Trophoblast cell (in vitro differentiated cells and primary cell): ENCODE data around the gene POLE.

Source experiments
- DNase-seq, 2 donors: peaks; one replicate each; pipeline ENCODE4 v3.0.0-alpha.2; 2016
- H2AFZ ChIP-seq: 2 replicates; pipeline ENCODE4 v1.6.1; 2013; ENCODE audit warnings: low read length, moderate library complexity, mild to moderate bottlenecking; ENCODE audit not compliant: insufficient read depth, poor library complexity
- H2AK5ac ChIP-seq: 2 replicates; pipeline ENCODE4 v1.6.1; 2013; ENCODE audit warnings: mild to moderate bottlenecking, low read length
- H2BK120ac ChIP-seq: 2 replicates; pipeline ENCODE4 v1.6.1; 2013; ENCODE audit warnings: low read length, mild to moderate bottlenecking, moderate library complexity; ENCODE audit not compliant: insufficient read depth, poor library complexity
- H2BK12ac ChIP-seq: 2 replicates; pipeline ENCODE4 v1.6.1; 2013; ENCODE audit warnings: mild to moderate bottlenecking, low read length, moderate library complexity
- H2BK5ac ChIP-seq: 2 replicates; pipeline ENCODE4 v1.6.1; 2013; ENCODE audit warnings: low read length, low read depth, moderate library complexity, mild to moderate bottlenecking; ENCODE audit not compliant: poor library complexity
- H3K14ac ChIP-seq: 2 replicates; pipeline ENCODE4 v1.6.1; 2013; ENCODE audit warnings: mild to moderate bottlenecking, low read length
- H3K18ac ChIP-seq: 2 replicates; pipeline ENCODE4 v1.6.1; 2013; ENCODE audit warnings: mild to moderate bottlenecking, low read length
- H3K23ac ChIP-seq: 2 replicates; pipeline ENCODE4 v1.6.1; 2013; ENCODE audit warnings: low read length
- H3K27ac ChIP-seq: 2 replicates; pipeline ENCODE4 v1.5.1; 2013; ENCODE audit warnings: low read depth, mild to moderate bottlenecking, inconsistent platforms, low read length, moderate library complexity
- H3K27me3 ChIP-seq: 2 replicates; pipeline ENCODE4 v1.6.1; 2013; ENCODE audit warnings: inconsistent platforms, mild to moderate bottlenecking, low read length, moderate library complexity; ENCODE audit not compliant: insufficient read depth
- H3K36me3 ChIP-seq, 2 experiments: 1 replicate in 1 of 2; 2 replicates in 1 of 2; pipeline ENCODE4 v1.6.1; 2013; ENCODE audit warnings: low read length in 2 of 2, mild to moderate bottlenecking in 2 of 2, moderate library complexity in 1 of 2; ENCODE audit not compliant: insufficient read depth in 2 of 2, control insufficient read depth in 1 of 2
- H3K4ac ChIP-seq: 2 replicates; pipeline ENCODE4 v1.6.1; 2013; ENCODE audit warnings: low read depth, mild to moderate bottlenecking, low read length, moderate library complexity
- H3K4me1 ChIP-seq, 2 experiments: 1 replicate in 1 of 2; 2 replicates in 1 of 2; pipeline ENCODE4 v1.6.1; 2013; ENCODE audit warnings: low read length in 2 of 2, mild to moderate bottlenecking in 2 of 2, moderate library complexity in 1 of 2; ENCODE audit not compliant: insufficient read depth in 2 of 2, control insufficient read depth in 1 of 2
- H3K4me2 ChIP-seq: 2 replicates; pipeline ENCODE4 v1.6.1; 2013; ENCODE audit warnings: inconsistent platforms, mild to moderate bottlenecking, low read length, moderate library complexity
- H3K4me3 ChIP-seq: 2 replicates; pipeline ENCODE4 v1.5.1; 2013; ENCODE audit warnings: mild to moderate bottlenecking, low read depth, low read length, inconsistent platforms
- H3K79me1 ChIP-seq: one replicate; pipeline ENCODE4 v1.6.1; 2013; ENCODE audit warnings: low read length
- H3K79me2 ChIP-seq: 2 replicates; pipeline ENCODE4 v1.6.1; 2013; ENCODE audit warnings: low read length, mild to moderate bottlenecking; ENCODE audit not compliant: control insufficient read depth, insufficient read depth, poor library complexity
- H3K9ac ChIP-seq: 2 replicates; pipeline ENCODE4 v1.6.1; 2013; ENCODE audit warnings: mild to moderate bottlenecking, low read length
- H3K9me3 ChIP-seq: 2 replicates; pipeline ENCODE4 v1.6.1; 2013; ENCODE audit warnings: low read depth, mild to moderate bottlenecking, control low read depth, inconsistent platforms, low read length; ENCODE audit not compliant: insufficient read depth
- H4K12ac ChIP-seq: 2 replicates; pipeline ENCODE4 v1.6.1; 2013; ENCODE audit warnings: low read depth, mild to moderate bottlenecking, low read length, moderate library complexity
- H4K8ac ChIP-seq: 2 replicates; pipeline ENCODE4 v1.6.1; 2013; ENCODE audit warnings: low read depth, mild to moderate bottlenecking, low read length, moderate library complexity
- H4K91ac ChIP-seq: one replicate; pipeline ENCODE4 v1.6.1; 2013; ENCODE audit warnings: low read depth, mild to moderate bottlenecking, low read length, moderate library complexity
- WGBS: extraction: QIAGEN DNeasy Blood & Tissue Kit; methylation state at CpG from one replicate; pipeline ENCODE4 v1.1.7; 2013; ENCODE audit warnings: missing lambda C conversion rate; ENCODE audit not compliant: insufficient read length, insufficient coverage; ENCODE audit errors: extremely low coverage; 5-methylcytosine and 5-hydroxymethylcytosine counted together

The POLE gene

DNA sequence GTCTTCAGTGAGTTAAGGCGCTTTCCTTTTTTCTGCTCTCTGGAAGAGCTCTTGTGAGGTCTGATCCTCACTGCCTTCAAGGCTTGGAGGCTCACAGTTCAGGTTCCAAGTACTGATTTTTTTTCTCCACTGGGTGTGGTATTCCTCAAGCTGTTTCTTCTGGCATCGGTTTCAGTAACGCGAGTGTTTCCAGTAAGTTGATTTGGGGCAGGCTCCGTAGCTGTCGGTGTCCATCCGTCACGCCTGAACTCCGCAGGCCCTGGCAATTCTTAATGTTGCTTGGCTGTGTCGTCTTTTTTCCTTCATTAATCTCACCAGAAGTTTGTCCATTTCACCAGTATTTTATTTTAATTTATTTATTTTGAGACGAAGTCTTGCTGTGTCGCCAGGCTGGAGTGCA lies 107.4 kb downstream of the POLE start:
- H3K4me3 ChIP-seq: no peak overlapping the region
- no peak overlapping the region for H2BK120ac ChIP-seq
- H3K36me3 ChIP-seq: peaks cover 40 to 43% of the 10 kb centered on the region in 2 experiments
- H4K12ac ChIP-seq: no peak overlapping the region
- DNase-seq: no peak
- no CpG with 5 or more reads among the region's 12 CpGs for WGBS
- H3K14ac ChIP-seq: no peak overlapping the region
- no peak overlapping the region for H2BK12ac ChIP-seq
- no peaks in the 10 kb centered on the region for H3K79me1 ChIP-seq
- no peak overlapping the region for H2BK5ac ChIP-seq
- no peak overlapping the region for H3K4me2 ChIP-seq
- H2AK5ac ChIP-seq: no peak overlapping the region
- H3K4me1 ChIP-seq: peaks cover 0 to 3% of the 10 kb centered on the region in 2 experiments
- H3K9ac ChIP-seq: no peak overlapping the region
- peaks cover 24% of the 10 kb centered on the region for H3K27me3 ChIP-seq
- no peak overlapping the region for H3K18ac ChIP-seq
- no peaks in the 10 kb centered on the region for H3K79me2 ChIP-seq
- peaks cover 2% of the 10 kb centered on the region for H3K9me3 ChIP-seq
- H3K23ac ChIP-seq: no peak overlapping the region
- no peak overlapping the region for H4K91ac ChIP-seq
- H3K4ac ChIP-seq: no peak overlapping the region
- no peak overlapping the region for H3K27ac ChIP-seq
- H4K8ac ChIP-seq: no peak overlapping the region
- H2AFZ ChIP-seq: no peak overlapping the region

DNA sequence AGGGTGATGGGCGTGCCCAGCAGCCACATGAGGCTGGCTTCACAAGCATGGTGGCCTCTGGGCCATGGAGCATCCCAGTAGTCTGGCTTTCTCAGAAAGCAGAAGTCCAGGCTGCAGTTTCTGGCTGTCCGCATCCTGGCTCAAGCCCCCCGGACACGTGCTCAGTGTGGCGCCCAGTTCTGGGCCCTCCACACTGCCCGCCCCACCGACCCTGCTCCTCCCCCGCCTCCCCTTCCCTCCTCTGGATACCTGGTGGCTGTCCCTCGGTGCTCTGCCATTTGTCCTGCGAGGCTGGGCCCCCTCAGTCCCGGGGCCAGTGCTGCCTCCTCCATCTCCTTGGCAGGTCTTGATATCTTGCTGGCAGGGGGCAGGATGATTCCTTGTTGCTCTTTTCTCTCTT lies 108.3 kb downstream of the POLE start:
- Histone ChIP-seq H3K14ac (no peak overlapping the region), H3K23ac (no peak overlapping the region), H3K4me3 (no peak overlapping the region), H2AFZ (no peak overlapping the region), H4K12ac (no peak overlapping the region), H3K79me1 (no peaks in the 10 kb centered on the region), H3K18ac (no peak overlapping the region), H4K91ac (no peak overlapping the region), H3K4me2 (no peak overlapping the region), H3K9me3 (peaks cover 3% of the 10 kb centered on the region), H2BK12ac (no peak overlapping the region), H3K79me2 (no peaks in the 10 kb centered on the region), H4K8ac (no peak overlapping the region), H2AK5ac (no peak overlapping the region), H3K27ac (no peak overlapping the region), H2BK5ac (no peak overlapping the region), H2BK120ac (no peak overlapping the region), H3K9ac (no peak overlapping the region), H3K4me1 (peaks cover 0 to 3% of the 10 kb centered on the region in 2 experiments), H3K36me3 (peaks cover 49 to 52% of the 10 kb centered on the region in 2 experiments), H3K4ac (no peak overlapping the region), H3K27me3 (peaks cover 23% of the 10 kb centered on the region)
- no peak for DNase-seq
- no CpG with 5 or more reads among the region's 11 CpGs for WGBS

DNA sequence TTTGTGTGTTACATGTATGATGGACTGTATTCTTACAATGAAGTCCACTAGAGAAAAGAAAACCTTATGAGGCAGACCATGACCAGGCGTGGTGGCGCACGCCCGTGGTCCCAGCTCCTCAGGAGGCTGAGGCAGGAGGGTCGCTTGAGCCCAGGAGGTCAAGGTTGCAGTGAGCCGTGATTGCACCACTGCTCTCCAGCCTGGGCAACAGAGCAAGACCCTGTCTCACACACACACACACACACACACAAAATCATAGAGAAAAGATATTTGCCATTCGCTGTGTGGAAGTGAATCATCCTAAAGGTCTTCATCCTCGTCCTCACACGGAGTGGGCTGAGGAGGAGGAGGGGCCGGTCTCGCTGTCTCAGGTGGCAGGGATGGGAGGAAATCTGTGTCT lies 109.0 kb downstream of the POLE start:
- Histone ChIP-seq H4K8ac (no peak overlapping the region), H3K79me1 (no peaks in the 10 kb centered on the region), H3K9ac (no peak overlapping the region), H3K4me3 (no peak overlapping the region), H3K36me3 (peaks cover 54 to 57% of the 10 kb centered on the region in 2 experiments), H3K79me2 (no peaks in the 10 kb centered on the region), H3K14ac (no peak overlapping the region), H3K23ac (no peak overlapping the region), H2BK5ac (no peak overlapping the region), H3K9me3 (peaks cover 1% of the 10 kb centered on the region), H2AK5ac (no peak overlapping the region), H2BK120ac (no peak overlapping the region), H3K18ac (no peak overlapping the region), H2AFZ (no peak overlapping the region), H3K4ac (no peak overlapping the region), H4K12ac (no peak overlapping the region), H3K4me1 (peaks cover 0 to 2% of the 10 kb centered on the region in 2 experiments), H3K27me3 (peaks cover 17% of the 10 kb centered on the region), H2BK12ac (no peak overlapping the region), H3K4me2 (no peak overlapping the region), H3K27ac (no peak overlapping the region), H4K91ac (no peak overlapping the region)
- no CpG with 5 or more reads among the region's 11 CpGs for WGBS
- no peak for DNase-seq

DNA sequence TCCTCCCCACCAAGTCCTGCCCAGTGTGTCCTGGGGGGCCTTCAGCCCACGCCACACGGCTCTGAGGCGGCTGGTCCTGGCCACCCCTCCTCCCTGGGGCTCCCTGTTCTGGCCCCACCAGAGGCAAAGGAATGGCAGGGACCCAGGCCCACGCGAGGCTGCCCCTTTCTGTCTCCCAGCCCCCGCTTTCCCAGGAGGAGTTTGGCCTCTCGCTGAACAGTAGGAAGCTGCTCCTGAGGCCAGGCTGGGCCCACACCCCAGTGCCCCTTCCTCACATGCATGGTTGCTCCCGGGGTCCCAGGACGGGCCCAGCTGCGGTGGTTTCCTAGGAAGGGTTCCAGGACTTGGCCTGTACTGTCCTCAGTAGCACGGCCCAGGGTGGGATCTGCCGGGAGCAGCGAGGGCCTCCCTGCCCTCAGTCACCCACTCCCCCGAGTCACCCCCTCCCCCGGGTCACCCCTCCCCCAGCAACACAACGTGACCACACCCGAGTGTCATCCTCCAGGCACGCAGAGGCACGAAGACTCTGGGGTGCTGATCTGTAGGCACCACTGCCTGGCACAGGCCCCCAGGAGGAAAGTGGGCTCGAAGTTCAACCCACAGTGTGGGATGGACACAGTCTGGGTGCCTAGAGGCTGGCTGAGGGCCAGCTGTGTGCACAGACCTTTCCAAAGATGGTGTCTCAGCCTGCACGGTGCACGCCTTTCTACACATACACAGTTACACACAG lies 109.8 kb downstream of the POLE start:
- Histone ChIP-seq H3K79me1 (no peaks in the 10 kb centered on the region), H2BK120ac (no peak overlapping the region), H3K36me3 (peaks cover 60 to 62% of the 10 kb centered on the region in 2 experiments), H3K79me2 (no peaks in the 10 kb centered on the region), H3K18ac (no peak overlapping the region), H3K27me3 (peaks cover 9% of the 10 kb centered on the region), H3K4ac (no peak overlapping the region), H4K12ac (no peak overlapping the region), H3K4me2 (no peak overlapping the region), H3K23ac (no peak overlapping the region), H4K91ac (no peak overlapping the region), H3K9ac (no peak overlapping the region), H2BK12ac (no peak overlapping the region), H3K4me3 (no peak overlapping the region), H2AK5ac (no peak overlapping the region), H3K27ac (no peak overlapping the region), H3K9me3 (peaks cover 1% of the 10 kb centered on the region), H2AFZ (no peak overlapping the region), H3K4me1 (no peaks in the 10 kb centered on the region), H4K8ac (no peak overlapping the region), H3K14ac (no peak overlapping the region), H2BK5ac (no peak overlapping the region)
- WGBS: no CpG with 5 or more reads among the region's 22 CpGs
- no peak for DNase-seq
